ENCODE measurements around the gene FKBP5. TPM values are rescaled to one million over a fixed set of nuclear protein-coding genes. Genes with fewer than 3 reads are reported as not detected.

FKBP5 gene
- total and polyA plus RNA-seq, 9 of the 15 experiments (the other 6 are each of a cell fraction or from before 2014, with no cell fraction given), result 32.7 to 151 (median 75.0) TPM

- no peak for TF ChIP-seq HMG20B (CRISPR knock-in tag; IDR thresholded peaks at IDR 0.05)
- TF ChIP-seq FOS (IDR thresholded peaks at IDR 0.05; ENCODE audit: extremely low read depth, insufficient read length), result no peak
- no peak for TF ChIP-seq IRF2 (CRISPR knock-in tag; IDR thresholded peaks at IDR 0.05)
- TF ChIP-seq GTF2E2 (tag; IDR thresholded peaks at IDR 0.05), result peak; percentile 72; the same call in 1 of the 2 replicates
- 0 out of 4 replicates have a peak, but pooled peaks of 1 of the 2 experiments have one; percentile 56 for TF ChIP-seq TEAD1 (CRISPR knock-in tag; IDR thresholded peaks at IDR 0.05)
- peak; percentile 59 to 60 for TF ChIP-seq NRF1 (conservative IDR thresholded peaks at IDR 0.05 in 1 of 2, IDR thresholded peaks at IDR 0.05 in 1 of 2)
- TF ChIP-seq ZHX1 (conservative IDR thresholded peaks at IDR 0.05; ENCODE audit: low read length), result no peak
- no peak for TF ChIP-seq DMBX1 (CRISPR knock-in tag; IDR thresholded peaks at IDR 0.05; ENCODE audit: borderline replicate concordance)
- peak; percentile 77 for TF ChIP-seq CTBP1 (IDR thresholded peaks at IDR 0.05; ENCODE audit: borderline replicate concordance)
- TF ChIP-seq ZNF133 (CRISPR knock-in tag; IDR thresholded peaks at IDR 0.05), result no peak
- no peak for TF ChIP-seq TFAM (CRISPR knock-in tag; conservative IDR thresholded peaks at IDR 0.05)
- no peak for TF ChIP-seq MYNN (IDR thresholded peaks at IDR 0.05)
- TF ChIP-seq MYNN (CRISPR knock-in tag; IDR thresholded peaks at IDR 0.05), result no peak
- TF ChIP-seq SRSF7 (optimal IDR thresholded peaks at IDR 0.05; ENCODE audit: low read depth, low read length), result no peak
- TF ChIP-seq ARID3A (IDR thresholded peaks at IDR 0.05; ENCODE audit: borderline replicate concordance, low read depth, low read length), result no peak
- TF ChIP-seq CEBPB (tag; IDR thresholded peaks at IDR 0.05), result no peak
- no peak for TF ChIP-seq ZNF232 (CRISPR knock-in tag; IDR thresholded peaks at IDR 0.05)
- TF ChIP-seq GABPA (tag; conservative IDR thresholded peaks at IDR 0.05; ENCODE audit: low read depth), result no peak
- TF ChIP-seq BRCA1 (IDR thresholded peaks at IDR 0.05), result no peak
- 0 out of 2 replicates have a peak, but pooled peaks have one; percentile 65 for TF ChIP-seq BRCA1 (CRISPR knock-in tag; IDR thresholded peaks at IDR 0.05)
- TF ChIP-seq ZBTB34 (CRISPR knock-in tag; IDR thresholded peaks at IDR 0.05), result no peak
- TF ChIP-seq, protein P1, sequence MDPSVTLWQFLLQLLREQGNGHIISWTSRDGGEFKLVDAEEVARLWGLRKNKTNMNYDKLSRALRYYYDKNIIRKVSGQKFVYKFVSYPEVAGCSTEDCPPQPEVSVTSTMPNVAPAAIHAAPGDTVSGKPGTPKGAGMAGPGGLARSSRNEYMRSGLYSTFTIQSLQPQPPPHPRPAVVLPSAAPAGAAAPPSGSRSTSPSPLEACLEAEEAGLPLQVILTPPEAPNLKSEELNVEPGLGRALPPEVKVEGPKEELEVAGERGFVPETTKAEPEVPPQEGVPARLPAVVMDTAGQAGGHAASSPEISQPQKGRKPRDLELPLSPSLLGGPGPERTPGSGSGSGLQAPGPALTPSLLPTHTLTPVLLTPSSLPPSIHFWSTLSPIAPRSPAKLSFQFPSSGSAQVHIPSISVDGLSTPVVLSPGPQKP (CRISPR knock-in tag; IDR thresholded peaks at IDR 0.05), result no peak
Measured at GRCh38 chr6:35687658-35688604, 784 bp downstream of the FKBP5 start (continued).
